HCT116 (cell line): Measurements from ENCODE around the gene ZFP36. TPM values are rescaled to one million over a fixed set of nuclear protein-coding genes. Genes with fewer than 3 reads are reported as not detected.

Source experiments
- ATAC-seq: fragments of 200-7000 bp; cut with Tn5 transposase; 2 replicates; pipeline ENCODE4 v1.9.1; 2020; ENCODE audit warnings: mild to moderate bottlenecking, moderate library complexity
- BruUV-seq: library from RNA; stranded (reverse); fragments of 400-500 nt; replicated peaks from 2 replicates; lab custom pipeline; 2021; lab: Mats Ljungman, UMichigan
- CTCF ChIA-PET: fragments of 300-600 bp; sonication (Branson Sonifier 250); formaldehyde crosslinking; loops from one replicate; lab custom pipeline; 2021; ENCODE audit warnings: antibody characterized with exemption; lab: Charles Lee
- POLR2A ChIA-PET: fragments of 300-600, 350-600 bp; sonication (Branson Sonifier 250); formaldehyde crosslinking; loops from one replicate; lab custom pipeline; 2021; ENCODE audit warnings: antibody characterized with exemption; lab: Charles Lee
- RAD21 ChIA-PET, 2 experiments: fragments of 300-600 bp; sonication (Branson Sonifier 250); formaldehyde crosslinking; loops; one replicate each; lab custom pipeline; 2023; ENCODE audit warnings: low total read pairs in 2 of 2; ENCODE audit not compliant: uncharacterized antibody in 2 of 2, unreplicated experiment in 2 of 2, low non-redundant PET in 1 of 2; lab: Charles Lee
- DNase-seq: peaks from one replicate; pipeline ENCODE4 v3.0.0-alpha.2; 2010; ENCODE audit warnings: low read depth, low spot score
- H2AFZ ChIP-seq: fragments of 200-600 bp; shearing (Covaris generic), sonication (generic); 2 replicates; pipeline ENCODE4 v1.6.1; 2017; ENCODE audit warnings: low read depth, mixed run types, mixed read lengths, antibody characterized with exemption, low read length; ENCODE audit not compliant: poor library complexity, severe bottlenecking
- H3K27ac ChIP-seq: 2 replicates; pipeline ENCODE4 v1.5.1; 2012; ENCODE audit warnings: low read depth, low read length
- H3K27me3 ChIP-seq: fragments of 200-600 bp; sonication (generic); 2 replicates; pipeline ENCODE4 v1.6.1; 2016; ENCODE audit warnings: mixed run types, low read length, mixed read lengths; ENCODE audit not compliant: insufficient read depth
- H3K36me3 ChIP-seq, 2 experiments: fragments of 200-500 bp in 1 of 2; fragments of 200-600 bp in 1 of 2; sonication (Bioruptor generic) in 1 of 2; sonication (generic) in 1 of 2; 2 replicates each; pipeline versions ENCODE4 v1.5.1 to v1.6.1; 2014 to 2016; ENCODE audit warnings: low read length in 2 of 2, inconsistent platforms in 1 of 2, mixed read lengths in 1 of 2, mixed run types in 1 of 2; ENCODE audit not compliant: insufficient read depth in 2 of 2, control insufficient read depth in 1 of 2
- H3K4me1 ChIP-seq, 2 experiments: fragments of 200-600 bp in 1 of 2; sonication (generic) in 1 of 2; 2 replicates each; pipeline versions ENCODE4 v1.5.1 to v1.6.1; 2012 to 2017; ENCODE audit warnings: low read length in 2 of 2, inconsistent platforms in 1 of 2, mild to moderate bottlenecking in 1 of 2, mixed read lengths in 1 of 2, mixed run types in 1 of 2, moderate library complexity in 1 of 2; ENCODE audit not compliant: insufficient read depth in 2 of 2, control insufficient read depth in 1 of 2
- H3K4me2 ChIP-seq: fragments of 200-600 bp; sonication (generic); 2 replicates; pipeline ENCODE4 v1.6.1; 2017; ENCODE audit warnings: mixed run types, low read length, mixed read lengths
- H3K4me3 ChIP-seq, 2 experiments: fragments of 200-600 bp in 1 of 2; sonication (generic) in 1 of 2; replicated peaks in 1 of 2; 2 replicates each; pipeline ENCODE4 v1.5.1; 2011 to 2016; ENCODE audit warnings: low read length in 2 of 2, control low read depth in 1 of 2, low read depth in 1 of 2, mild to moderate bottlenecking in 1 of 2, mixed read lengths in 1 of 2, mixed run types in 1 of 2
- H3K79me2 ChIP-seq: fragments of 200-600 bp; sonication (generic); 2 replicates; pipeline ENCODE4 v1.6.1; 2017; ENCODE audit warnings: mild to moderate bottlenecking, mixed run types, low read length, moderate library complexity, mixed read lengths; ENCODE audit not compliant: insufficient read depth
- H3K9ac ChIP-seq: fragments of 200-600 bp; sonication (generic); 2 replicates; pipeline ENCODE4 v1.6.1; 2016; ENCODE audit warnings: low read length, mixed read lengths
- H3K9me2 ChIP-seq: fragments of 200-600 bp; sonication (generic), shearing (Covaris generic); 2 replicates; pipeline ENCODE4 v1.6.1; 2017; ENCODE audit warnings: mixed run types, mild to moderate bottlenecking, moderate library complexity; ENCODE audit not compliant: insufficient read depth
- H3K9me3 ChIP-seq, 2 experiments: fragments of 200-500 bp in 1 of 2; fragments of 200-600 bp in 1 of 2; sonication (Bioruptor generic) in 1 of 2; sonication (generic) in 1 of 2; 2 replicates each; pipeline ENCODE4 v1.6.1; 2014 to 2017; ENCODE audit warnings: low read length in 2 of 2, mixed read lengths in 2 of 2, inconsistent platforms in 1 of 2, low read depth in 1 of 2, mild to moderate bottlenecking in 1 of 2, mixed run types in 1 of 2, moderate library complexity in 1 of 2; ENCODE audit not compliant: control insufficient read depth in 1 of 2, insufficient read depth in 1 of 2
- H4K20me1 ChIP-seq: fragments of 200-600 bp; sonication (generic), shearing (Covaris generic); 2 replicates; pipeline ENCODE4 v1.6.1; 2017; ENCODE audit warnings: mixed run types, mild to moderate bottlenecking, moderate library complexity; ENCODE audit not compliant: insufficient read depth
- POLR2A ChIP-seq: IDR thresholded peaks from 2 replicates; pipeline ENCODE4 v1.7.0; 2011; ENCODE audit warnings: borderline replicate concordance; ENCODE audit not compliant: insufficient read depth, insufficient read length; ENCODE audit errors: extremely low read depth
- POLR2AphosphoS5 ChIP-seq: IDR thresholded peaks from 2 replicates; pipeline ENCODE4 v1.6.1; 2011; ENCODE audit warnings: mild to moderate bottlenecking, low read depth, low read length, moderate library complexity
- RAD21 ChIP-seq: IDR thresholded peaks from 2 replicates; pipeline ENCODE4 v1.6.1; 2012; ENCODE audit warnings: low read depth, mild to moderate bottlenecking
- REST ChIP-seq: IDR thresholded peaks from 2 replicates; pipeline ENCODE4 v1.6.1; 2012; ENCODE audit warnings: low read depth
- SIN3A ChIP-seq: IDR thresholded peaks from 2 replicates; pipeline ENCODE4 v1.6.1; 2012; ENCODE audit warnings: low read depth
- SP1 ChIP-seq: IDR thresholded peaks from 2 replicates; pipeline ENCODE4 v1.6.1; 2012; ENCODE audit warnings: low read depth
- ZFX ChIP-seq: fragments of 450-650 bp; IDR thresholded peaks from 2 replicates; pipeline ENCODE4 v1.6.1; 2017
- intact Hi-C: fragments of 100-400 bp; cut with micrococcal nuclease; formaldehyde crosslinking; loops from 2 replicates; pipeline ENCODE4 v1.10.0; 2022
- total RNA-seq: library from RNA; stranded (reverse); gene quantifications from one replicate; pipeline ENCODE4 v1.2.1, GENCODE V29; 2021; ENCODE audit not compliant: unreplicated experiment
- TF ChIP-seq, protein P1 (sequence below): IDR thresholded peaks from 2 replicates; pipeline ENCODE4 v1.6.1; 2012

Gene ZFP36
- total RNA-seq, 1 experiment from 2014 or later: 131 TPM

GRCh38 chr19:39402346-39403300 lies 4.0 kb upstream of the ZFP36 start:
- ChIA-PET RAD21 (interaction anchor here in 1 of 2 experiments (1.4 kb wide), 1 partner anchor 9 kb away, joined by 4 read pairs; no protein-coding TSS in a partner anchor), POLR2A (interaction anchor here (1.0 to 3.8 kb wide), 6 partner anchors 9 to 33 kb away, joined by 4 to 26 read pairs (median 16); partner anchors contain the start of genes MED29, PAF1 and RPS16), CTCF (interaction anchor here (0.5 to 1.0 kb wide), 3 partner anchors 9 to 198 kb away, joined by 3 to 4 read pairs (median 4); partner anchors contain the start of genes MED29 and PAF1)
- Histone ChIP-seq H3K4me3 (peak overlapping the region; percentile 43 to 56), H4K20me1 (no peaks in the 10 kb centered on the region), H3K4me2 (peak overlapping the region; percentile 92), H3K27ac (peak overlapping the region; percentile 99), H3K9ac (peak overlapping the region; percentile 97), H3K9me2 (no peaks in the 10 kb centered on the region), H3K79me2 (peaks cover 24% of the 10 kb centered on the region), H3K27me3 (no peaks in the 10 kb centered on the region), H3K36me3 (peaks cover 0 to 6% of the 10 kb centered on the region in 2 experiments; a peak in 1 of 4 replicates), H3K9me3 (no peaks in the 10 kb centered on the region), H2AFZ (no peak overlapping the region), H3K4me1 (peaks cover 57 to 88% of the 10 kb centered on the region in 2 experiments)
- intact Hi-C loops: loop anchor here (1.0 kb wide), 1 partner anchor 9 kb away; no protein-coding TSS in a partner anchor
- ATAC-seq (peak; percentile 34), DNase-seq (peak; percentile 64)
- BruUV-seq: no TSS peak
- TF ChIP-seq, protein P1, sequence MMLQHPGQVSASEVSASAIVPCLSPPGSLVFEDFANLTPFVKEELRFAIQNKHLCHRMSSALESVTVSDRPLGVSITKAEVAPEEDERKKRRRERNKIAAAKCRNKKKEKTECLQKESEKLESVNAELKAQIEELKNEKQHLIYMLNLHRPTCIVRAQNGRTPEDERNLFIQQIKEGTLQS: no peak
- TF ChIP-seq ZFX (peak; percentile 41; the same call in 1 of the 2 replicates), REST (no peak), SP1 (no peak), POLR2AphosphoS5 (peak; percentile 45; the same call in 1 of the 2 replicates), POLR2A (peak; percentile 64), SIN3A (no peak), RAD21 (no peak)
